Measurements from ENCODE around the gene CDK7. TPM values are rescaled to one million over a fixed set of nuclear protein-coding genes. Genes with fewer than 3 reads are reported as not detected.

CDK7 gene
- total RNA-seq, 4 donors from 2014 or later, result 29.4 to 67.6 (median 35.7) TPM

DNA sequence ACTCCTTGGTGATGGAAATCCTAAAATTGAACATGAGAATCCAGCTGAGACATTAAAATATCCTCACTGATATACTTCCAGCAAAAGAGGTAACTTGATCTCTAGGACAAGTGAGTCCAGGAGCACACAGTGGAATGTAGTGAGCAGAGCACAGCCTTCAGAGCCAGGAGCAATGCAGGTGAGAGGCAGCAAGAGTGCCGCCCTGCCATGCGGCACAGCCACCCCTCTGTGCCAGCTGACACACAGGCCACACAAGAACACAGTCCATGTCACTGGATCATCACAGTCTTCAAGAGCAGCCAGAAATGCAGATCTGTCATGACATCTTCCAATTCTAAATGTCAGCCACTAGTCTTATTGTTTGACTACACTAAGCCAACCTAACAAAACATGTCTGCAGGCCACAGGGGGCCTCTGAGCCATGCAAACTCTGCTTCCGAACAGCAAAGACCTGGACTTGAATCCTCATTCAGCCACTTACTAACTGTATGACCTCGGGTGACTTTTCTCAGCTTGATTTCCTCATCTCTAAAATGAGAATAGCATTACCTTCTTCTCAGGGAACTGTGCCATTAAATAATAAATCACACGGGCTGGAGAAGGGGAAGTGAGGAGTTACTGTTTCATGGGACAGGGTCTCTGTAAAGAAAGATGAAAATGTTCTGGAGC lies 50.9 kb downstream of the CDK7 start:
- no peak for DNase-seq (ENCODE audit: low spot score in 2 of 2)
- WGBS, 2 donors, result 76 to 83% methylated on average over 5 of the region's 5 CpGs
- TF ChIP-seq, protein P1, sequence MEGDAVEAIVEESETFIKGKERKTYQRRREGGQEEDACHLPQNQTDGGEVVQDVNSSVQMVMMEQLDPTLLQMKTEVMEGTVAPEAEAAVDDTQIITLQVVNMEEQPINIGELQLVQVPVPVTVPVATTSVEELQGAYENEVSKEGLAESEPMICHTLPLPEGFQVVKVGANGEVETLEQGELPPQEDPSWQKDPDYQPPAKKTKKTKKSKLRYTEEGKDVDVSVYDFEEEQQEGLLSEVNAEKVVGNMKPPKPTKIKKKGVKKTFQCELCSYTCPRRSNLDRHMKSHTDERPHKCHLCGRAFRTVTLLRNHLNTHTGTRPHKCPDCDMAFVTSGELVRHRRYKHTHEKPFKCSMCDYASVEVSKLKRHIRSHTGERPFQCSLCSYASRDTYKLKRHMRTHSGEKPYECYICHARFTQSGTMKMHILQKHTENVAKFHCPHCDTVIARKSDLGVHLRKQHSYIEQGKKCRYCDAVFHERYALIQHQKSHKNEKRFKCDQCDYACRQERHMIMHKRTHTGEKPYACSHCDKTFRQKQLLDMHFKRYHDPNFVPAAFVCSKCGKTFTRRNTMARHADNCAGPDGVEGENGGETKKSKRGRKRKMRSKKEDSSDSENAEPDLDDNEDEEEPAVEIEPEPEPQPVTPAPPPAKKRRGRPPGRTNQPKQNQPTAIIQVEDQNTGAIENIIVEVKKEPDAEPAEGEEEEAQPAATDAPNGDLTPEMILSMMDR (IDR thresholded peaks at IDR 0.05), result no peak
- no peak for TF ChIP-seq POLR2A (IDR thresholded peaks at IDR 0.05)
- H3K4me3 ChIP-seq (ENCODE audit: low read depth, poor library complexity, severe bottlenecking), result no peak overlapping the region
- intact Hi-C loops (cut with DNase I; ENCODE audit: low total_unique reads), result loop anchor here (2.0 kb wide), 1 partner anchor 41 kb away; no protein-coding TSS in a partner anchor

DNA sequence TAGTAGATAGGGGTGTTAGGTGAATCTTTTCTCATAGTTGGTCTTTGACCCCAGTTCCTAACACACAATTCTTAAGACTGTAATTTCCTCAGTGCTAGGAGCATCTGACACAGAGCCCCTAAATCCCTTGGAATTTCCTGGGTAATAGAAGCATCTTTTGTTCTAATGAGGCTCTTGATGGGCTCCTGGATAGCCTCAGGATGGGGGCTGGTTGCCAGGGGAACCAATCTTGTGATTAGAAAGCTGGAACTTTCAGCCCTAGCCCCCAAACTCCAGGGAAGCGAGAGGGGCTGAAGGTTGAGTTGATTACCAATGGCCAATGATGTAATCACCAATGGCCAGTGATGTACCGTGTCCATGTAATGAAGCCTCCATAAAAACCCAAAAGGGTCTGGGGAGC lies 53.4 kb downstream of the CDK7 start:
- 54 to 62% methylated on average over 2 of the region's 2 CpGs for WGBS, 2 donors
- no peak overlapping the region for H3K4me3 ChIP-seq (ENCODE audit: low read depth, poor library complexity, severe bottlenecking)
- no peak for DNase-seq (ENCODE audit: low spot score in 2 of 2)
- TF ChIP-seq, protein P1 (IDR thresholded peaks at IDR 0.05), result no peak
- no peak for TF ChIP-seq POLR2A (IDR thresholded peaks at IDR 0.05)
- intact Hi-C loops (cut with DNase I; ENCODE audit: low total_unique reads), result no loop called here

DNA sequence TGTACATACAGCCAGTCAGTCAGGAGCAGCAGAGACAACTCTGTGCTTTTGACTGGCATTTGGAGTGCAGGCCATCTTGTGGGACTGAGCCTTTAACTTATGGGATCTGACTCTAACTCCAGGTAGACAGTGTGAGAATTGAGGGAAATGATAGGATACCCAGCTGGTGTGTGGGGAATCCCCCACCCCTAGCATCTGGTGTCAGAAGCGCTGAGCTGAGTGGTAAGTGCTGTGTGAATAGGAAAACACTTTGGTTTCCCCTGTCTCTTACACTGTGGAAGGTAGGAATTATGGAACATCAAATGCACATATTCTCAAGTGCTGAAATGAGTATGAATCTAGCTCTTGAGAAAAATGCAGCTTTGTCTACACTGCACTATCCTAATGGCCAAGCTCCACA lies 54.0 kb downstream of the CDK7 start:
- 83 to 92% methylated on average over 1 of the region's 1 CpG for WGBS, 2 donors
- intact Hi-C loops (cut with DNase I; ENCODE audit: low total_unique reads), result no loop called here
- no peak overlapping the region for H3K4me3 ChIP-seq (ENCODE audit: low read depth, poor library complexity, severe bottlenecking)
- no peak for DNase-seq (ENCODE audit: low spot score in 2 of 2)
- TF ChIP-seq, protein P1 (IDR thresholded peaks at IDR 0.05), result no peak
- TF ChIP-seq POLR2A (IDR thresholded peaks at IDR 0.05), result no peak

DNA sequence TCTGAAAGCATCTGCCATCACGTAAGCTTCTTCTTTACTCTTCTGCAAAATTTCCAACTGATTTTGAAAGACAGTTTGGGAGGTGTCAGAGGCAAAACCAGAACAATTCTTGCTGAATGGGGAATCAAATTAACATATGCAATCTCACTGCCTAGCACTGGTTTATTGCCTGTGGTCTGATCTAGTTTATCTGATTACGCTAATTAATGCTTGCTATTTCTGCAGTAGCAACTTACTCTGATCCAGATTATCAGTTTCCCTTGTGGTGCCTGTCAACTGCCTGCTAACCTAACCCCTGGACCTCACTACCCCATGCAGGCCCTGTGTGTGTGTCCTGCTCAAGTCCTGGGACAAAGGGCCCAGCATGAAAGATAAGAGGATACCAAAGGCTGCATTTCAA lies 57.6 kb downstream of the CDK7 start:
- WGBS, 2 donors, result 94 to 95% methylated on average over 2 of the region's 2 CpGs
- intact Hi-C loops (cut with DNase I; ENCODE audit: low total_unique reads), result no loop called here
- no peak for TF ChIP-seq POLR2A (IDR thresholded peaks at IDR 0.05)
- TF ChIP-seq, protein P1 (IDR thresholded peaks at IDR 0.05), result no peak

DNA sequence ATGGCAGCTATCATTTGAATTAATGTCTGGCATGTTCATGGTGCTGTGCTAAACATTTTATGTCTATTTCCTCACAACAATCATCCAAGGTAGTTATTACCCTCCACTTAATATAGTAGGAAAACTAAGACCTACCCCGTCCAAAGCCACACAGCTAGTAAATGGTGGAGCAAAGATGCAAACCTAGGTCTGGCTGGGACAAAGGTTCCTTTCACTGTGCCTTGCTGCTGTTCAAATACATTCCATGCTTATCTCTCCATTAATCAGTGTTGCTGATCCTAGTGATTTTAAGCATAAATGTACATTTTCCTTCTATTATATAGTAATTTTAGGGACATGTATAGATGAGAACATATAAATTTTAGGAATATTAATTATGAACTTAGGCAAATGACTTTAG lies 59.2 kb downstream of the CDK7 start:
- intact Hi-C loops (cut with DNase I; ENCODE audit: low total_unique reads), result no loop called here
- no peak overlapping the region for H3K4me3 ChIP-seq (ENCODE audit: low read depth, poor library complexity, severe bottlenecking)
- 33 to 48% methylated on average over 1 of the region's 1 CpG for WGBS, 2 donors
- DNase-seq (ENCODE audit: low spot score in 2 of 2), result no peak
- TF ChIP-seq POLR2A (IDR thresholded peaks at IDR 0.05), result no peak
- TF ChIP-seq, protein P1 (IDR thresholded peaks at IDR 0.05), result no peak

More for the DNA sequence above, 57.6 kb downstream of the CDK7 start:
- DNase-seq (ENCODE audit: low spot score in 2 of 2), result no peak
- no peak overlapping the region for H3K4me3 ChIP-seq (ENCODE audit: low read depth, poor library complexity, severe bottlenecking)

Data from lower leg skin (tissue), 4 donors.